ENCODE measurements around the gene ANKRD2. TPM values are rescaled to one million over a fixed set of nuclear protein-coding genes. Genes with fewer than 3 reads are reported as not detected.
"Not testable (repeated sequence)": the region's sequence is repeated elsewhere in the genome, so short reads cannot be mapped to it uniquely, and the experiment has no call there.

ANKRD2 gene
- total RNA-seq, 1 donor from 2014 or later = 0.35 TPM

DNA sequence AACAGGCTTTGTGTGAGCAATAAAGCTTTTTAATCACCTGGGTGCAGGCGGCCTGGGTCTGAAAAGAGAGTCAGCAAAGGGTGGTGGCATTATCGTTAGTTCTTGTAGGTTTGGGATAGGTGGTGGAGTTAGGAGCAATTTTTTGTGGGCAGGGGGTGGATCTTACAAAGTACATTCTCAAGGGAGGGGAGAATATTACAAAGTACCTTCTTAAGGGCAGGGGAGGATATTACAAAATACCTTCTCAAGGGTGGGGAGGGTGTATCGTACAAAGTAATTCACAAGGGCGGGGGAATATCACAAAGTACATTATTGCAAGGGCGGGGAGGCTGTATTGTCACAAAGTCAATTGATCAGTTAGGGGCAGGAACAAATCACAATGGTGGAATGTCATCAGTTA lies 10.2 kb upstream of the ANKRD2 start:
- ATAC-seq; intact Hi-C loops (cut with DNase I); H3K4me1 ChIP-seq; H3K9me3 ChIP-seq; DNase-seq; H3K4me3 ChIP-seq; H3K27me3 ChIP-seq (ENCODE audit: low read depth); H3K36me3 ChIP-seq; H3K27ac ChIP-seq: not testable (repeated sequence)

DNA sequence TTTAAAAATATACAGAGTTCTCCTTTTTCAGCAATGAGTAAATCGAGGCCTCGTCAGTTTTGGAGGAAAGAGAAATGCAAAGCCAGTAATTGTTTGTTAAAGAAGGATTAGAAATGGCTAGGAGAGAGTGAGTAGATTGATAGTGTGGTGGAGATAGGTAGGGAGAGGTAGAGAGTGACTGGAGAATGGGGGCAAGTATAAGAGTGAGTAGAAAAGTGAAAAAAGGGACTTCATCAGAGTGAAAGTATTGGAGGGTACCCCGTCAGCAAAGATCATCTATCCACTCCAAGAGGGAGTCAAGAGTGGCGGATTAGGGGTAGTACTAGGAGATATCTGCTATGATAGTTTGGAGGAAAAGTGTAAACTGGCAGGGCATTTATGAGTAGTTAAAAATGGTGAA lies 9.2 kb upstream of the ANKRD2 start:
- Histone ChIP-seq H3K27me3 (ENCODE audit: low read depth) (no peaks in the 10 kb centered on the region), H3K4me1 (no peaks in the 10 kb centered on the region), H3K36me3 (peaks cover 7% of the 10 kb centered on the region), H3K27ac (no peak overlapping the region), H3K9me3 (no peaks in the 10 kb centered on the region), H3K4me3 (no peak overlapping the region)
- intact Hi-C loops (cut with DNase I) = no loop called here
- ATAC-seq (no peak), DNase-seq (no peak)
- TF ChIP-seq, protein P1, sequence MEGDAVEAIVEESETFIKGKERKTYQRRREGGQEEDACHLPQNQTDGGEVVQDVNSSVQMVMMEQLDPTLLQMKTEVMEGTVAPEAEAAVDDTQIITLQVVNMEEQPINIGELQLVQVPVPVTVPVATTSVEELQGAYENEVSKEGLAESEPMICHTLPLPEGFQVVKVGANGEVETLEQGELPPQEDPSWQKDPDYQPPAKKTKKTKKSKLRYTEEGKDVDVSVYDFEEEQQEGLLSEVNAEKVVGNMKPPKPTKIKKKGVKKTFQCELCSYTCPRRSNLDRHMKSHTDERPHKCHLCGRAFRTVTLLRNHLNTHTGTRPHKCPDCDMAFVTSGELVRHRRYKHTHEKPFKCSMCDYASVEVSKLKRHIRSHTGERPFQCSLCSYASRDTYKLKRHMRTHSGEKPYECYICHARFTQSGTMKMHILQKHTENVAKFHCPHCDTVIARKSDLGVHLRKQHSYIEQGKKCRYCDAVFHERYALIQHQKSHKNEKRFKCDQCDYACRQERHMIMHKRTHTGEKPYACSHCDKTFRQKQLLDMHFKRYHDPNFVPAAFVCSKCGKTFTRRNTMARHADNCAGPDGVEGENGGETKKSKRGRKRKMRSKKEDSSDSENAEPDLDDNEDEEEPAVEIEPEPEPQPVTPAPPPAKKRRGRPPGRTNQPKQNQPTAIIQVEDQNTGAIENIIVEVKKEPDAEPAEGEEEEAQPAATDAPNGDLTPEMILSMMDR (IDR thresholded peaks at IDR 0.05) = no peak

DNA sequence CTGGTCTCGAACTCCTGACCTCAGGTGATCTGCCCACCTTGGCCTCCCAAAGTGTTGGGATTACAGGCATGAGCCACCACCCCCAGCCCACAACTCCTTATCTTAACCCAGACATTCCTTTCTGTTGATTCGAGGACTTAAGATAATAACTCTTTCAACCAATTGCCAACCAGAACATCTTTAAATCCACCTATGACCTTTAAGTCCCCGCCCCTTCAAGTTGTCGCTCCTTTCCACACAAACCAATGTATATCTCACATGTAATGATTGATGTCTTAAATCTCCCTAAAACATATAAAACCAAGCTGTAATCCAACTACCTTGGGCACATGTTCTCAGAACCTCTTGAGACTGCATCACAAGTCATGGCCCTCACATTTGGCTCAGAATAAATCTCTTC lies 7.8 kb upstream of the ANKRD2 start:
- no peaks in the 10 kb centered on the region for H3K9me3 ChIP-seq
- no peak for DNase-seq
- H3K27ac ChIP-seq = no peak overlapping the region
- TF ChIP-seq, protein P1 (IDR thresholded peaks at IDR 0.05) = no peak
- intact Hi-C loops (cut with DNase I) = no loop called here
- H3K4me3 ChIP-seq = no peak overlapping the region
- H3K27me3 ChIP-seq (ENCODE audit: low read depth) = no peaks in the 10 kb centered on the region
- H3K4me1 ChIP-seq = no peaks in the 10 kb centered on the region
- no peak for ATAC-seq
- peaks cover 21% of the 10 kb centered on the region for H3K36me3 ChIP-seq

DNA sequence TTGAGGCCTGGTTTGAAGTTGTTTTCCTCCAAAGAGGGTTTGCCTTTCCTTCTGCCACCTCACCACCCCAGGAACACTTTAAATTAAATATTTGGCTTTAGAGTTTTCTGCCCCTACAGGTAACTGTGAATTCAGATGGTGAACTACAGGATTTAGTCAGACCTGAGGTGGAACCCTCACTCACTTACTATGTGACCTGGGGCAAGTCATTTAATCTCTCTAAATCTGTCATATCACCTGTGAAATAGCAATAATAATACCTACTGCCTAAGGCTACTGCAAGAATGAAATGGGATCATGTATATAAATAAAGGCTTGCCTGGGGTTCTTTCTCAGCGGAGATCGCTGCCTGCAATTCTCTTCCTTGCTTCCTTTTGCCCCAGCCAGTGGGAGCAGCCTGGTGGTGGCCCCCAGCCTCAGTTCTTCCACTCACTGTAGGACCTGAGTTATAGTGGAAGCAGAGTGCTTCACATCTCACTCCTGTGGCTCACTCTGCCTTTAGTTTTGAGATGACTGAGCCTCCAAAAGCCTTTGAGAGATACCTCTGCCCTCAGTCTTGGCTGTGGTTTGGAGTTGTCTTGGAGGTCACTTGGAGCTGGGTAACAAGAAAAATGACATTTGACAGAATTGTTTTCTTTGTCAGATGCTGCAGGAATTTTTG lies 6.1 kb upstream of the ANKRD2 start:
- TF ChIP-seq, protein P1 (IDR thresholded peaks at IDR 0.05) = no peak
- no peaks in the 10 kb centered on the region for H3K9me3 ChIP-seq
- no peak for ATAC-seq
- no peak overlapping the region for H3K27ac ChIP-seq
- H3K36me3 ChIP-seq = peaks cover 38% of the 10 kb centered on the region
- intact Hi-C loops (cut with DNase I) = no loop called here
- H3K4me3 ChIP-seq = no peak overlapping the region
- no peak for DNase-seq
- no peaks in the 10 kb centered on the region for H3K4me1 ChIP-seq
- H3K27me3 ChIP-seq (ENCODE audit: low read depth) = no peaks in the 10 kb centered on the region

DNA sequence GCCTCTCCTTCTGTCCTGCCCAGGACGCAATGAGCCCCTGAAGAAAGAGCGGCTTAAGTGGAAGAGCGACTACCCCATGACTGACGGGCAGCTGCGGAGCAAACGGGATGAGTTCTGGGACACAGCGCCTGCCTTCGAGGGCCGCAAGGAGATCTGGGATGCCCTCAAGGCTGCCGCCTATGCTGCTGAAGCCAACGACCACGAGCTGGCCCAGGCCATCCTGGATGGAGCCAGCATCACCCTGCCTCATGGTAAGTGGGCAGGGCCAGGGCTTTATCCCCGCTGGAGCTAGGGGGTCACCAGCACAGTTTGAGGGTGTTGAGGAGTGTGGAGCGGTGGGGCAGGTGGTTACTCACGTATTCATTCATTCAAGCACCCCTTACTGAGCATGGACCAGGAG lies 4.7 kb upstream of the ANKRD2 start:
- ATAC-seq = no peak
- no peaks in the 10 kb centered on the region for H3K27me3 ChIP-seq (ENCODE audit: low read depth)
- no peak for DNase-seq
- H3K27ac ChIP-seq = no peak overlapping the region
- H3K4me3 ChIP-seq = no peak overlapping the region
- TF ChIP-seq, protein P1 (IDR thresholded peaks at IDR 0.05) = no peak
- intact Hi-C loops (cut with DNase I) = no loop called here
- H3K4me1 ChIP-seq = peaks cover 9% of the 10 kb centered on the region
- no peaks in the 10 kb centered on the region for H3K9me3 ChIP-seq
- H3K36me3 ChIP-seq = peaks cover 42% of the 10 kb centered on the region

DNA sequence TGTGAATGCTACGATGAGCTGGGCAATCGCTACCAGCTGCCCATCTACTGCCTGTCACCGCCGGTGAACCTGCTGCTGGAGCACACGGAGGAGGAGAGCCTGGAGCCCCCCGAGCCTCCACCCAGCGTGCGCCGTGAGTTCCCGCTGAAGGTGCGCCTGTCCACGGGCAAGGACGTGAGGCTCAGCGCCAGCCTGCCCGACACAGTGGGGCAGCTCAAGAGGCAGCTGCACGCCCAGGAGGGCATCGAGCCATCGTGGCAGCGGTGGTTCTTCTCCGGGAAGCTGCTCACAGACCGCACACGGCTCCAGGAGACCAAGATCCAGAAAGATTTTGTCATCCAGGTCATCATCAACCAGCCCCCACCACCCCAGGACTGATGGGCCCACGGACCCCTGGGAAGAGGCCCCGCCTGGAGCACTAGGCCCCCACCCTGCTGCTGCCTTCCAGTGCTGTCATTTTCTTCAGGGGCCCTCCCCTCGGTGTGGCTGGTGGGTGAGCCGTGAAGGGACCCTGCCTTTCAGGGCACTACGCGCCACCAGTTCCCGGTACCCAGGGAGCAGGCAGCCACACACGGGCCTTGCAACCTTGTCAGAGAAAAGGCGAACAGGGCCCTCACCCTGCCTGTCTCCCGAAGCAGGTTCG lies 2.3 kb upstream of the ANKRD2 start:
- no peaks in the 10 kb centered on the region for H3K9me3 ChIP-seq
- TF ChIP-seq, protein P1 (IDR thresholded peaks at IDR 0.05) = no peak
- ATAC-seq (no peak), DNase-seq (no peak)
- no peak overlapping the region for H3K4me3 ChIP-seq
- H3K4me1 ChIP-seq = peaks cover 9% of the 10 kb centered on the region
- no peaks in the 10 kb centered on the region for H3K27me3 ChIP-seq (ENCODE audit: low read depth)
- peaks cover 42% of the 10 kb centered on the region for H3K36me3 ChIP-seq
- intact Hi-C loops (cut with DNase I) = no loop called here
- H3K27ac ChIP-seq = no peak overlapping the region
